Astrocyte (in vitro differentiated cells and primary cell): Measurements from ENCODE around the gene NUAK2. TPM values are rescaled to one million over a fixed set of nuclear protein-coding genes. Genes with fewer than 3 reads are reported as not detected.

Experiments used
- DNase-seq: peaks from one replicate; pipeline ENCODE4 v3.0.0-alpha.2; 2010; ENCODE audit warnings: low read depth
- FAIRE-seq: peaks from 2 replicates; lab custom pipeline; 2011; peaks lifted over from hg19 to GRCh38; lab: Jason Lieb, UNC
- H2AFZ ChIP-seq: 2 replicates; pipeline ENCODE4 v1.6.0; 2012; ENCODE audit warnings: low read depth, low read length, inconsistent platforms
- H3K27ac ChIP-seq: 2 replicates; pipeline ENCODE4 v1.5.1; 2011; ENCODE audit warnings: low read depth, low read length, inconsistent platforms
- H3K27me3 ChIP-seq: 2 replicates; pipeline ENCODE4 v1.6.0; 2011; ENCODE audit warnings: low read length, inconsistent platforms; ENCODE audit not compliant: insufficient read depth
- H3K36me3 ChIP-seq: 2 replicates; pipeline ENCODE4 v1.5.1; 2011; ENCODE audit warnings: low read length, inconsistent platforms; ENCODE audit not compliant: insufficient read depth
- H3K4me1 ChIP-seq: 2 replicates; pipeline ENCODE4 v1.5.1; 2011; ENCODE audit warnings: low read length, inconsistent platforms; ENCODE audit not compliant: insufficient read depth
- H3K4me2 ChIP-seq: 2 replicates; pipeline ENCODE4 v1.6.0; 2012; ENCODE audit warnings: low read length, inconsistent platforms
- H3K4me3 ChIP-seq: 2 replicates; pipeline ENCODE4 v1.5.1; 2011; ENCODE audit warnings: low read depth, mild to moderate bottlenecking, low read length, inconsistent platforms; ENCODE audit not compliant: insufficient read depth
- H3K79me2 ChIP-seq: 2 replicates; pipeline ENCODE4 v1.6.0; 2012; ENCODE audit warnings: mild to moderate bottlenecking, low read length, inconsistent platforms; ENCODE audit not compliant: insufficient read depth
- H3K9ac ChIP-seq: 2 replicates; pipeline ENCODE4 v1.6.0; 2012; ENCODE audit warnings: mild to moderate bottlenecking, low read length, inconsistent platforms
- H3K9me3 ChIP-seq: 2 replicates; pipeline ENCODE4 v1.5.1; 2012; ENCODE audit warnings: low read depth, mild to moderate bottlenecking, low read length, inconsistent platforms; ENCODE audit not compliant: insufficient read depth
- H4K20me1 ChIP-seq: 2 replicates; pipeline ENCODE4 v1.6.0; 2012; ENCODE audit warnings: low read length, inconsistent platforms; ENCODE audit not compliant: insufficient read depth
- H3K27ac Mint-ChIP-seq: one replicate; pipeline ENCODE4 v1.8.0; 2021; ENCODE audit warnings: mild to moderate bottlenecking, mixed read lengths; ENCODE audit not compliant: unreplicated experiment
- H3K27me3 Mint-ChIP-seq: one replicate; pipeline ENCODE4 v1.8.0; 2021; ENCODE audit warnings: low read depth, mixed read lengths; ENCODE audit not compliant: unreplicated experiment
- H3K36me3 Mint-ChIP-seq: one replicate; pipeline ENCODE4 v1.8.0; 2021; ENCODE audit warnings: low read depth, mixed read lengths; ENCODE audit not compliant: unreplicated experiment
- H3K4me1 Mint-ChIP-seq: one replicate; pipeline ENCODE4 v1.8.0; 2021; ENCODE audit warnings: low read depth, mixed read lengths; ENCODE audit not compliant: unreplicated experiment
- H3K4me3 Mint-ChIP-seq: one replicate; pipeline ENCODE4 v1.8.0; 2021; ENCODE audit warnings: mild to moderate bottlenecking, moderate library complexity, mixed read lengths; ENCODE audit not compliant: unreplicated experiment
- H3K9me3 Mint-ChIP-seq: one replicate; pipeline ENCODE4 v1.8.0; 2021; ENCODE audit warnings: mild to moderate bottlenecking, mixed read lengths; ENCODE audit not compliant: unreplicated experiment
- CTCF ChIP-seq: IDR thresholded peaks from 2 replicates; pipeline ENCODE4 v1.5.1; 2011; ENCODE audit warnings: low read depth, mild to moderate bottlenecking, inconsistent platforms, low read length, moderate library complexity; ENCODE audit not compliant: insufficient read depth
- EZH2 ChIP-seq: IDR thresholded peaks from 2 replicates; pipeline ENCODE4 v1.6.1; 2012; ENCODE audit warnings: mild to moderate bottlenecking, low read length, inconsistent platforms; ENCODE audit not compliant: insufficient read depth
- total RNA-seq: library from RNA; stranded (reverse); gene quantifications from 2 replicates; pipeline ENCODE4 v1.2.1, GENCODE V29; 2021

Gene NUAK2
- total RNA-seq, 1 donor from 2014 or later: 49.4 TPM

- Mint-ChIP-seq H3K36me3 (peaks cover 28% of the 10 kb centered on the region), H3K4me3 (peak overlapping the region; percentile 23), H3K27me3 (no peaks in the 10 kb centered on the region), H3K27ac (no peak overlapping the region), H3K4me1 (peaks cover 69% of the 10 kb centered on the region), H3K9me3 (peaks cover 7% of the 10 kb centered on the region)
- H3K9ac ChIP-seq: no peak overlapping the region
- H3K36me3 ChIP-seq: peaks cover 8% of the 10 kb centered on the region
- H3K27ac ChIP-seq: no peak overlapping the region
- peak overlapping the region; percentile 99 for H3K4me2 ChIP-seq
- H3K79me2 ChIP-seq: peaks cover 99% of the 10 kb centered on the region
- FAIRE-seq (no peak), DNase-seq (no peak)
- H2AFZ ChIP-seq: no peak overlapping the region
- peaks cover 79% of the 10 kb centered on the region for H4K20me1 ChIP-seq
- H3K4me1 ChIP-seq: peaks cover 56% of the 10 kb centered on the region
- no peak overlapping the region for H3K4me3 ChIP-seq
- TF ChIP-seq CTCF (no peak), EZH2 (no peak)
- no peaks in the 10 kb centered on the region for H3K9me3 ChIP-seq
- H3K27me3 ChIP-seq: no peaks in the 10 kb centered on the region
Observed at GRCh38 chr1:205316161-205316566, 5.4 kb downstream of the NUAK2 start.

DNA sequence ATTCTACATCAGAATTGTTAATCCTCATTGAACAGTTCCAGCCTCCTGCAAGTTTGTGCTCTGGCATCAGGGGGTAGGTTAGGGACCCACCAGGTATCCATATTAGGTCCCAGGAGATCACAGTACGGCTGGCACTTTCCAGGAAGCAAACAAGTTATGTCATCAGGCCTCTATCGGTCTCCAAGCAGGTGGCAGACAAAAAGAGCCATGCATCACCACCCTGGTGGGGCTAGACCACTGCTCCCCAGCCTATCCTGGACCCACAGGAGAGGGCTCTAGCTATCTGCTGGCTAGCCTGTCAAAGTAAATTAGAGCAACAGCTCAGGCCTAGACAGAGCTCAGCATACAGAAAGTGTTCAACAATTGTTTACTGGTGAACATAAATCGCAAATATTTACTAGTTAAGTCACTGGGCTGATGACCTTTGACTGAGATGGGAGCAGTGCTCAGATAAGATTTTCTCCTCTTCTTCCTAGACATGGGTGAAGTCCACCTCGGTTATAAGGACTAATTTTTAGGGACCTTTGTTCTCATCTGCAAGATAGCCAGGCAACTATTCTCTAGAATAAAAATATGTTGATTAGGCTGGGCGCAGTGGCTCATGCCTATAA lies 6.4 kb downstream of the NUAK2 start:
- H3K79me2 ChIP-seq: peaks cover 100% of the 10 kb centered on the region
- TF ChIP-seq EZH2: no peak
- TF ChIP-seq CTCF: no peak
- no peak overlapping the region for H3K27ac ChIP-seq

DNA sequence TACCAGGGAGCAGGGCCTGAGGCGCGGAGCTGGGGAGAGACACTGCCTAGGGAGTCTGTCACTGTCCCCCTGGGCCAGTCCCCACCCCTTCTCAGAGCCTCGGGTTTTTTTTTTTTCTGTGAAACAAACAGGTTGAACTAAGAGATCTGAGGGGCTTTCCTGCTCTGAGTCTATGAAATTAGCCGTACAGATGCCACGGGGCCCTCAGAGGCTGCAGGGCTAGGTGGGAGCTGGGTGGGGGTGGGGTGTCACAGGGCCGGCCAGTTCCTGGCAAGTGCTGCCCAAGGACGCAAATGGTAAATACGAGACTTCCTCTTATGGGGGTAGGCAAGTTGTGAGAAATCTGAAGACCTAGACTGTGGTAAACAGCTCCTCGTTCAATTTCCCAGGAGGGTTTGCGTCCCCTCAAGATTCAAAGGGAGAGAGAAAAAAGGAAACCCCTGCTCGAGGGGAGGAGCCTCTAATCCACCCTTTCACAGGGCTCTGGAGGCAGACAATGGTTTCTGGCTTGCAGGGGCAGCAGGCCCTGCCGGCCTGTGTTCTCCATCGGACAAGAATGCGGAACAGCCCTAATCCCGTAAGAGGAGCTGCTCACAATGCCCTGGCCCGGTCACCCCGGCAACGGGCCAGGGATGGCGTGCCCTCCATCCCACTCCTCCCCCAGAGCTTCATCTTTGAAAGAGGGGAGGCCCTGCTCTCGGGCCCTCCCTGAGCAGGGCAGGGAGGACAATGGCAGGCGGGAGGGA lies 7.8 kb downstream of the NUAK2 start:
- H3K4me1 ChIP-seq: peaks cover 40% of the 10 kb centered on the region
- FAIRE-seq: no peak
- TF ChIP-seq CTCF (no peak), EZH2 (no peak)

More for the DNA sequence above, 6.4 kb downstream of the NUAK2 start:
- Mint-ChIP-seq H3K36me3 (peaks cover 34% of the 10 kb centered on the region), H3K27me3 (no peaks in the 10 kb centered on the region), H3K4me3 (peak overlapping the region; percentile 50), H3K27ac (peak overlapping the region; percentile 86), H3K4me1 (peaks cover 78% of the 10 kb centered on the region), H3K9me3 (no peaks in the 10 kb centered on the region)
- DNase-seq: no peak
- Histone ChIP-seq H3K4me3 (no peak overlapping the region), H3K4me1 (peaks cover 53% of the 10 kb centered on the region), H3K9me3 (no peaks in the 10 kb centered on the region), H3K27me3 (no peaks in the 10 kb centered on the region), H3K9ac (peak overlapping the region; percentile 3), H3K36me3 (peaks cover 18% of the 10 kb centered on the region), H3K4me2 (no peak overlapping the region), H2AFZ (no peak overlapping the region), H4K20me1 (peaks cover 80% of the 10 kb centered on the region)
- FAIRE-seq: no peak

More for the DNA sequence above, 7.8 kb downstream of the NUAK2 start:
- H3K9me3 ChIP-seq: no peaks in the 10 kb centered on the region
- H3K27ac Mint-ChIP-seq: peak overlapping the region; percentile 96
- H3K9me3 Mint-ChIP-seq: no peaks in the 10 kb centered on the region
- H3K9ac ChIP-seq: peak overlapping the region; percentile 79
- peak overlapping the region; percentile 78 for H3K4me3 Mint-ChIP-seq
- no peaks in the 10 kb centered on the region for H3K27me3 Mint-ChIP-seq
- peaks cover 98% of the 10 kb centered on the region for H3K79me2 ChIP-seq
- H3K36me3 Mint-ChIP-seq: peaks cover 31% of the 10 kb centered on the region
- H3K4me3 ChIP-seq: peak overlapping the region; percentile 38
- peak overlapping the region; percentile 81 for H3K27ac ChIP-seq
- peak; percentile 87 for DNase-seq
- H3K4me2 ChIP-seq: peak overlapping the region; percentile 81
- no peaks in the 10 kb centered on the region for H3K27me3 ChIP-seq
- peak overlapping the region; percentile 73 for H2AFZ ChIP-seq
- H3K36me3 ChIP-seq: peaks cover 23% of the 10 kb centered on the region
- H4K20me1 ChIP-seq: peaks cover 70% of the 10 kb centered on the region
- peaks cover 80% of the 10 kb centered on the region for H3K4me1 Mint-ChIP-seq
